Ovary (tissue), 3 donors: ENCODE measurements around the gene CDC42BPB.

Source experiments
- EP300 ChIP-seq: sonication (generic); formaldehyde crosslinking; IDR thresholded peaks from one replicate; pipeline ENCODE4 v1.6.1; 2017; ENCODE audit warnings: antibody characterized with exemption
- POLR2A ChIP-seq: fragments of 450-650 bp; IDR thresholded peaks from one replicate; pipeline ENCODE4 v1.6.1; 2017; ENCODE audit warnings: antibody characterized with exemption, mild to moderate bottlenecking, moderate library complexity
- TF ChIP-seq, protein P1 (sequence below), 3 donors: fragments of 450-650 bp in 2 of 3; fragments of 200-600 bp in 1 of 3; IDR thresholded peaks; one replicate each; pipeline versions ENCODE4 v1.5.1 to v1.8.0; 2016 to 2022; ENCODE audit warnings: antibody characterized with exemption in 3 of 3, mild to moderate bottlenecking in 1 of 3
- donor health status: DM: no; HTN: no; CAD: no.

DNA sequence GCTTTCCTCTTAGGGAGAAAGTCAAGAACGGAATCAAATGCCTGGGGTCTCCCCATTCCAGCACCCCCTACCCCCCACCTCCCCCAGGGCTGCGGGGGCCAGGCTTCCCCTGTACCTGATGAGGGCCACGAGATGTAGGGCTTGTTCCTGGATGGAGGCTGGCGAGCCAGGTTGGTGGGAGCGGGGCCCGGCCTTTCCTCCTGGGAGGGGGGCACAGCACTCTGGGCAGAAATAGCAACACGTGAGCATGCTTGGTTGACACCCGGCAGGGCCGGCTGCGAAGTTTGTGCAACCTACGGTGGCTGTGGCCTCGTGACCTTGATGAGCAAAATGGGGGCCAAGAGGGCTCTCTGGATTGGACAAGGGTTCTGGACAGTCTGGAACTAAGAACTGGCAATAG, 119.2 kb downstream of the CDC42BPB start:
- TF ChIP-seq, protein P1, sequence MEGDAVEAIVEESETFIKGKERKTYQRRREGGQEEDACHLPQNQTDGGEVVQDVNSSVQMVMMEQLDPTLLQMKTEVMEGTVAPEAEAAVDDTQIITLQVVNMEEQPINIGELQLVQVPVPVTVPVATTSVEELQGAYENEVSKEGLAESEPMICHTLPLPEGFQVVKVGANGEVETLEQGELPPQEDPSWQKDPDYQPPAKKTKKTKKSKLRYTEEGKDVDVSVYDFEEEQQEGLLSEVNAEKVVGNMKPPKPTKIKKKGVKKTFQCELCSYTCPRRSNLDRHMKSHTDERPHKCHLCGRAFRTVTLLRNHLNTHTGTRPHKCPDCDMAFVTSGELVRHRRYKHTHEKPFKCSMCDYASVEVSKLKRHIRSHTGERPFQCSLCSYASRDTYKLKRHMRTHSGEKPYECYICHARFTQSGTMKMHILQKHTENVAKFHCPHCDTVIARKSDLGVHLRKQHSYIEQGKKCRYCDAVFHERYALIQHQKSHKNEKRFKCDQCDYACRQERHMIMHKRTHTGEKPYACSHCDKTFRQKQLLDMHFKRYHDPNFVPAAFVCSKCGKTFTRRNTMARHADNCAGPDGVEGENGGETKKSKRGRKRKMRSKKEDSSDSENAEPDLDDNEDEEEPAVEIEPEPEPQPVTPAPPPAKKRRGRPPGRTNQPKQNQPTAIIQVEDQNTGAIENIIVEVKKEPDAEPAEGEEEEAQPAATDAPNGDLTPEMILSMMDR (IDR thresholded peaks at IDR 0.05) = no peak
- TF ChIP-seq POLR2A (no peak), EP300 (no peak)
